Measurements from ENCODE around the gene SEC14L1.

Gene SEC14L1

GRCh38 chr17:77196251-77196650 lies 55.5 kb downstream of the SEC14L1 start:
- TF ChIP-seq CTCF (IDR thresholded peaks at IDR 0.05; ENCODE audit: low read depth, low read length) = no peak
- no peak for DNase-seq (ENCODE audit: extremely low read depth, low read depth)

GRCh38 chr17:77197115-77197514 lies 56.3 kb downstream of the SEC14L1 start:
- no peak for DNase-seq (ENCODE audit: extremely low read depth, low read depth)
- TF ChIP-seq CTCF (IDR thresholded peaks at IDR 0.05; ENCODE audit: low read depth, low read length) = no peak

- no peak for TF ChIP-seq CTCF (IDR thresholded peaks at IDR 0.05; ENCODE audit: low read depth, low read length)
- DNase-seq (ENCODE audit: extremely low read depth, low read depth) = no peak
Observed at GRCh38 chr17:77200711-77201110, 59.9 kb downstream of the SEC14L1 start.

GRCh38 chr17:77203436-77203835 lies 62.7 kb downstream of the SEC14L1 start:
- TF ChIP-seq CTCF (IDR thresholded peaks at IDR 0.05; ENCODE audit: low read depth, low read length) = no peak
- DNase-seq (ENCODE audit: extremely low read depth, low read depth) = no peak

GRCh38 chr17:77203846-77204245 lies 63.1 kb downstream of the SEC14L1 start:
- no peak for TF ChIP-seq CTCF (IDR thresholded peaks at IDR 0.05; ENCODE audit: low read depth, low read length)
- DNase-seq (ENCODE audit: extremely low read depth, low read depth) = no peak

GRCh38 chr17:77204536-77204935 lies 63.8 kb downstream of the SEC14L1 start:
- DNase-seq (ENCODE audit: extremely low read depth, low read depth) = no peak
- TF ChIP-seq CTCF (IDR thresholded peaks at IDR 0.05; ENCODE audit: low read depth, low read length) = no peak

GRCh38 chr17:77205396-77206125 lies 64.8 kb downstream of the SEC14L1 start:
- TF ChIP-seq CTCF (IDR thresholded peaks at IDR 0.05; ENCODE audit: low read depth, low read length) = no peak
- no peak for DNase-seq (ENCODE audit: extremely low read depth, low read depth)
